ENCODE measurements around the gene TMEM203. TPM values are rescaled to one million over a fixed set of nuclear protein-coding genes. Genes with fewer than 3 reads are reported as not detected.

TMEM203 gene
- total RNA-seq, 1 experiment from 2014 or later, result 50.6 TPM

DNA sequence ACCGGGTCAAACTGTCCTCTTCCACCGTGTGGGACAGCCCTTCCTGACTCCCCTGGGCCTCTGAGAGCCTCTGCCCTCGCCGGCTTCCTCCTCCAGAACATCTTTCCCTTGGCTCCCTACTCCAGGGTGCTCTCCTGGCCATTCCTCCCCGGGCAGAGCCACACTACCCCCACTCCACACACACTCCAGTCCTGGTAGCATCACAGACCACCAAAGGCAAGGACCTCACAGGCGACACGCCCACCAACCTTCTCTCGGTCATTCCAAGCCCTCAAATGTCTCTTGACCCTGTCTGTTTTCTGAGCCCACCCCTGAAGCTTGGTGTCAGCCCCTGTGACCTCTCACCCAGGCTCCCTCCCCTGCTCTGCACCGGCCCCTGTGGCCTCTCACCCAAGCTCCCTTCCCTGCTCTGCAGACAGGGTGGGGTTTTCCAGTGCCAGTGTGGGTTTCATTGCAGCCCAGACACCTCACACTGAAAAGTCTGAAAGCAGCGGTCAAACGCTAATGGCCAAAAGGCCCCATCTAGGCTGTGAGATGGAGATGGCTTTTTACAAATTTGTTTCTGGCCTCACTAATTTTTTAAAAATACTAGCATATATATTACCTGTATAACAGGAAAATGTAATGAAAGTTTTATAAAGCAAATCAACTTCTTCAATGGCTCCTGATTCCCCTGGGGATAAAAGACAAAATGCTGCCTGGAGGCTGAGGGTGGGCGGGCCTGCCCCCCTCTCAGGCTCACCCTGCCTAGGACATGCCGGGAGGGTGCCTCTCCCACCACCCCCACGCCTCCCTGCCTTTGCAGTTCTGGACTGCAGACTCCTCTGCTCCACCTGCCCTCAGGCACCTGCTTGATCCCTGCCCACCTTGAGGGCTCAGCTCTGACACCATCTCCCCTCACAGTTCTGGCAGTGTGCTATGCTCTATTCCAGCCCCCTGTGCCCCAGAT lies 46.1 kb downstream of the TMEM203 start:
- H3K27me3 Mint-ChIP-seq (ENCODE audit: low read depth), result peaks cover 86% of the 10 kb centered on the region
- no peaks in the 10 kb centered on the region for H3K36me3 Mint-ChIP-seq
- TF ChIP-seq, protein P1, sequence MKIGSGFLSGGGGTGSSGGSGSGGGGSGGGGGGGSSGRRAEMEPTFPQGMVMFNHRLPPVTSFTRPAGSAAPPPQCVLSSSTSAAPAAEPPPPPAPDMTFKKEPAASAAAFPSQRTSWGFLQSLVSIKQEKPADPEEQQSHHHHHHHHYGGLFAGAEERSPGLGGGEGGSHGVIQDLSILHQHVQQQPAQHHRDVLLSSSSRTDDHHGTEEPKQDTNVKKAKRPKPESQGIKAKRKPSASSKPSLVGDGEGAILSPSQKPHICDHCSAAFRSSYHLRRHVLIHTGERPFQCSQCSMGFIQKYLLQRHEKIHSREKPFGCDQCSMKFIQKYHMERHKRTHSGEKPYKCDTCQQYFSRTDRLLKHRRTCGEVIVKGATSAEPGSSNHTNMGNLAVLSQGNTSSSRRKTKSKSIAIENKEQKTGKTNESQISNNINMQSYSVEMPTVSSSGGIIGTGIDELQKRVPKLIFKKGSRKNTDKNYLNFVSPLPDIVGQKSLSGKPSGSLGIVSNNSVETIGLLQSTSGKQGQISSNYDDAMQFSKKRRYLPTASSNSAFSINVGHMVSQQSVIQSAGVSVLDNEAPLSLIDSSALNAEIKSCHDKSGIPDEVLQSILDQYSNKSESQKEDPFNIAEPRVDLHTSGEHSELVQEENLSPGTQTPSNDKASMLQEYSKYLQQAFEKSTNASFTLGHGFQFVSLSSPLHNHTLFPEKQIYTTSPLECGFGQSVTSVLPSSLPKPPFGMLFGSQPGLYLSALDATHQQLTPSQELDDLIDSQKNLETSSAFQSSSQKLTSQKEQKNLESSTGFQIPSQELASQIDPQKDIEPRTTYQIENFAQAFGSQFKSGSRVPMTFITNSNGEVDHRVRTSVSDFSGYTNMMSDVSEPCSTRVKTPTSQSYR (CRISPR knock-in tag; IDR thresholded peaks at IDR 0.05), result no peak
- TF ChIP-seq, protein P2, sequence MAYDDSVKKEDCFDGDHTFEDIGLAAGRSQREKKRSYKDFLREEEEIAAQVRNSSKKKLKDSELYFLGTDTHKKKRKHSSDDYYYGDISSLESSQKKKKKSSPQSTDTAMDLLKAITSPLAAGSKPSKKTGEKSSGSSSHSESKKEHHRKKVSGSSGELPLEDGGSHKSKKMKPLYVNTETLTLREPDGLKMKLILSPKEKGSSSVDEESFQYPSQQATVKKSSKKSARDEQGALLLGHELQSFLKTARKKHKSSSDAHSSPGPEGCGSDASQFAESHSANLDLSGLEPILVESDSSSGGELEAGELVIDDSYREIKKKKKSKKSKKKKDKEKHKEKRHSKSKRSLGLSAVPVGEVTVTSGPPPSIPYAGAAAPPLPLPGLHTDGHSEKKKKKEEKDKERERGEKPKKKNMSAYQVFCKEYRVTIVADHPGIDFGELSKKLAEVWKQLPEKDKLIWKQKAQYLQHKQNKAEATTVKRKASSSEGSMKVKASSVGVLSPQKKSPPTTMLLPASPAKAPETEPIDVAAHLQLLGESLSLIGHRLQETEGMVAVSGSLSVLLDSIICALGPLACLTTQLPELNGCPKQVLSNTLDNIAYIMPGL (CRISPR knock-in tag; IDR thresholded peaks at IDR 0.05), result no peak
- TF ChIP-seq HMGA2 (CRISPR knock-in tag; IDR thresholded peaks at IDR 0.05), result no peak
- TF ChIP-seq ETV6 (CRISPR knock-in tag; IDR thresholded peaks at IDR 0.05), result no peak
- no peak for TF ChIP-seq JUN (CRISPR knock-in tag; IDR thresholded peaks at IDR 0.05)
- TF ChIP-seq, protein P3, sequence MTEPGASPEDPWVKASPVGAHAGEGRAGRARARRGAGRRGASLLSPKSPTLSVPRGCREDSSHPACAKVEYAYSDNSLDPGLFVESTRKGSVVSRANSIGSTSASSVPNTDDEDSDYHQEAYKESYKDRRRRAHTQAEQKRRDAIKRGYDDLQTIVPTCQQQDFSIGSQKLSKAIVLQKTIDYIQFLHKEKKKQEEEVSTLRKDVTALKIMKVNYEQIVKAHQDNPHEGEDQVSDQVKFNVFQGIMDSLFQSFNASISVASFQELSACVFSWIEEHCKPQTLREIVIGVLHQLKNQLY (CRISPR knock-in tag; IDR thresholded peaks at IDR 0.05), result no peak
- TF ChIP-seq, protein P4, sequence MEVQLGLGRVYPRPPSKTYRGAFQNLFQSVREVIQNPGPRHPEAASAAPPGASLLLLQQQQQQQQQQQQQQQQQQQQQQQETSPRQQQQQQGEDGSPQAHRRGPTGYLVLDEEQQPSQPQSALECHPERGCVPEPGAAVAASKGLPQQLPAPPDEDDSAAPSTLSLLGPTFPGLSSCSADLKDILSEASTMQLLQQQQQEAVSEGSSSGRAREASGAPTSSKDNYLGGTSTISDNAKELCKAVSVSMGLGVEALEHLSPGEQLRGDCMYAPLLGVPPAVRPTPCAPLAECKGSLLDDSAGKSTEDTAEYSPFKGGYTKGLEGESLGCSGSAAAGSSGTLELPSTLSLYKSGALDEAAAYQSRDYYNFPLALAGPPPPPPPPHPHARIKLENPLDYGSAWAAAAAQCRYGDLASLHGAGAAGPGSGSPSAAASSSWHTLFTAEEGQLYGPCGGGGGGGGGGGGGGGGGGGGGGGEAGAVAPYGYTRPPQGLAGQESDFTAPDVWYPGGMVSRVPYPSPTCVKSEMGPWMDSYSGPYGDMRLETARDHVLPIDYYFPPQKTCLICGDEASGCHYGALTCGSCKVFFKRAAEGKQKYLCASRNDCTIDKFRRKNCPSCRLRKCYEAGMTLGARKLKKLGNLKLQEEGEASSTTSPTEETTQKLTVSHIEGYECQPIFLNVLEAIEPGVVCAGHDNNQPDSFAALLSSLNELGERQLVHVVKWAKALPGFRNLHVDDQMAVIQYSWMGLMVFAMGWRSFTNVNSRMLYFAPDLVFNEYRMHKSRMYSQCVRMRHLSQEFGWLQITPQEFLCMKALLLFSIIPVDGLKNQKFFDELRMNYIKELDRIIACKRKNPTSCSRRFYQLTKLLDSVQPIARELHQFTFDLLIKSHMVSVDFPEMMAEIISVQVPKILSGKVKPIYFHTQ (CRISPR knock-in tag; IDR thresholded peaks at IDR 0.05), result no peak
- TF ChIP-seq RORB (CRISPR knock-in tag; IDR thresholded peaks at IDR 0.05), result no peak
- CTCF ChIA-PET, result interaction anchor here (1.0 to 2.0 kb wide), 3 partner anchors 91 to 130 kb away, joined by 3 to 4 read pairs (median 3); no protein-coding TSS in a partner anchor
- no peaks in the 10 kb centered on the region for H3K9me3 Mint-ChIP-seq
- no peak for DNase-seq (ENCODE audit: low spot score)
- no peak overlapping the region for H3K27ac Mint-ChIP-seq
- ATAC-seq, result no peak
- no peaks in the 10 kb centered on the region for H3K4me1 Mint-ChIP-seq
- POLR2A ChIA-PET, result no interaction called here
- no peak overlapping the region for H3K4me3 Mint-ChIP-seq

DNA sequence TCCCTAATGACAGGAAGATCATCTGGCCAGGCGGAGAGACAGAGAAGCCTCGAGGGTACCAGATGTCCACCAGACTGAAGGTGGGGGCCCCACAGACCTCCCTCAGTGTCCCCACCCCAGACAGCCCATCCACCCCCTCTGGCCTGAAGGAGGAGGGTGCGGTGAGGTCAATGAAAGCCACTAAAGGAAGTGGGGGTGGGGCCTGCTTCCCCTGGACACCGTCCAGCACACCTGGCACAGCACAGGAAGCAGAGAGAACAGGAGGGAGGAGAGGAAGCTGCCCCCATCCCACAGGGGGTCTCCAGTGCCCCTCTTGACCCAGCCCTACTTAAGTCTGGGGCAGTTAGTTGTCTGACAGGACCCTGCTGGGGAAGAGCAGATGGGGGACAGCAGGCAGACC lies 46.8 kb downstream of the TMEM203 start:
- ATAC-seq (no peak), DNase-seq (ENCODE audit: low spot score) (no peak)
- Mint-ChIP-seq H3K36me3 (no peaks in the 10 kb centered on the region), H3K27ac (no peak overlapping the region), H3K4me3 (no peak overlapping the region), H3K4me1 (no peaks in the 10 kb centered on the region), H3K27me3 (ENCODE audit: low read depth) (peaks cover 82% of the 10 kb centered on the region), H3K9me3 (no peaks in the 10 kb centered on the region)
- no peak for TF ChIP-seq IRF2 (CRISPR knock-in tag; IDR thresholded peaks at IDR 0.05; ENCODE audit: borderline replicate concordance, low read depth)
- no peak for TF ChIP-seq EMX1 (CRISPR knock-in tag; IDR thresholded peaks at IDR 0.05)
- TF ChIP-seq, protein P5, sequence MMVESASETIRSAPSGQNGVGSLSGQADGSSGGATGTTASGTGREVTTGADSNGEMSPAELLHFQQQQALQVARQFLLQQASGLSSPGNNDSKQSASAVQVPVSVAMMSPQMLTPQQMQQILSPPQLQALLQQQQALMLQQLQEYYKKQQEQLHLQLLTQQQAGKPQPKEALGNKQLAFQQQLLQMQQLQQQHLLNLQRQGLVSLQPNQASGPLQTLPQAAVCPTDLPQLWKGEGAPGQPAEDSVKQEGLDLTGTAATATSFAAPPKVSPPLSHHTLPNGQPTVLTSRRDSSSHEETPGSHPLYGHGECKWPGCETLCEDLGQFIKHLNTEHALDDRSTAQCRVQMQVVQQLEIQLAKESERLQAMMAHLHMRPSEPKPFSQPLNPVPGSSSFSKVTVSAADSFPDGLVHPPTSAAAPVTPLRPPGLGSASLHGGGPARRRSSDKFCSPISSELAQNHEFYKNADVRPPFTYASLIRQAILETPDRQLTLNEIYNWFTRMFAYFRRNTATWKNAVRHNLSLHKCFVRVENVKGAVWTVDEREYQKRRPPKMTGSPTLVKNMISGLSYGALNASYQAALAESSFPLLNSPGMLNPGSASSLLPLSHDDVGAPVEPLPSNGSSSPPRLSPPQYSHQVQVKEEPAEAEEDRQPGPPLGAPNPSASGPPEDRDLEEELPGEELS (CRISPR knock-in tag; IDR thresholded peaks at IDR 0.05), result no peak
- TF ChIP-seq, protein P6, sequence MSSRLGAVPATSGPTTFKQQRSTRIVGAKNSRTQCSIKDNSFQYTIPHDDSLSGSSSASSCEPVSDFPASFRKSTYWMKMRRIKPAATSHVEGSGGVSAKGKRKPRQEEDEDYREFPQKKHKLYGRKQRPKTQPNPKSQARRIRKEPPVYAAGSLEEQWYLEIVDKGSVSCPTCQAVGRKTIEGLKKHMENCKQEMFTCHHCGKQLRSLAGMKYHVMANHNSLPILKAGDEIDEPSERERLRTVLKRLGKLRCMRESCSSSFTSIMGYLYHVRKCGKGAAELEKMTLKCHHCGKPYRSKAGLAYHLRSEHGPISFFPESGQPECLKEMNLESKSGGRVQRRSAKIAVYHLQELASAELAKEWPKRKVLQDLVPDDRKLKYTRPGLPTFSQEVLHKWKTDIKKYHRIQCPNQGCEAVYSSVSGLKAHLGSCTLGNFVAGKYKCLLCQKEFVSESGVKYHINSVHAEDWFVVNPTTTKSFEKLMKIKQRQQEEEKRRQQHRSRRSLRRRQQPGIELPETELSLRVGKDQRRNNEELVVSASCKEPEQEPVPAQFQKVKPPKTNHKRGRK (CRISPR knock-in tag; IDR thresholded peaks at IDR 0.05; ENCODE audit: borderline replicate concordance), result no peak
- no peak for TF ChIP-seq ZNF121 (CRISPR knock-in tag; IDR thresholded peaks at IDR 0.05)
- TF ChIP-seq, protein P2 (CRISPR knock-in tag; IDR thresholded peaks at IDR 0.05), result no peak
- ChIA-PET POLR2A (no interaction called here), CTCF (interaction anchor here (1.0 to 2.0 kb wide), 3 partner anchors 90 to 130 kb away, joined by 3 to 4 read pairs (median 3); no protein-coding TSS in a partner anchor)

All from WTC11 (cell line).